Skeletal muscle satellite cell (primary cell): ENCODE measurements around the gene SAT1. TPM values are rescaled to one million over a fixed set of nuclear protein-coding genes. Genes with fewer than 3 reads are reported as not detected.
"Not testable (repeated sequence)": the region's sequence is repeated elsewhere in the genome, so short reads cannot be mapped to it uniquely, and the experiment has no call there.

Experiments
- H3K27me3 ChIP-seq: 2 replicates; pipeline ENCODE4 v1.7.0; 2013; ENCODE audit warnings: low read length; ENCODE audit not compliant: control insufficient read depth, insufficient read depth
- H3K36me3 ChIP-seq: 2 replicates; pipeline ENCODE4 v1.7.0; 2013; ENCODE audit warnings: mild to moderate bottlenecking, control low read depth, low read length; ENCODE audit not compliant: insufficient read depth
- H3K4me1 ChIP-seq: 2 replicates; pipeline ENCODE4 v1.7.0; 2013; ENCODE audit warnings: low read length; ENCODE audit not compliant: control insufficient read depth, insufficient read depth
- H3K4me2 ChIP-seq: 2 replicates; pipeline ENCODE4 v1.7.0; 2013; ENCODE audit warnings: mild to moderate bottlenecking, low read length
- H3K4me3 ChIP-seq: 2 replicates; pipeline ENCODE4 v1.7.0; 2013; ENCODE audit warnings: low read length
- H3K9ac ChIP-seq: 2 replicates; pipeline ENCODE4 v1.7.0; 2013; ENCODE audit warnings: mild to moderate bottlenecking, low read depth, low read length, moderate library complexity
- H3K9me3 ChIP-seq: replicated peaks from 2 replicates; pipeline ENCODE4 v1.7.0; 2013; ENCODE audit warnings: mild to moderate bottlenecking, control low read depth, low read length
- total RNA-seq: library from RNA; depleted of rRNA; stranded (reverse); fragments of >200 nt; gene quantifications from 2 replicates; pipeline ENCODE4 v1.2.3, GENCODE V29; 2012; rRNA removed

Gene SAT1
- 122 and 238 TPM in 2 replicates for total RNA-seq

DNA sequence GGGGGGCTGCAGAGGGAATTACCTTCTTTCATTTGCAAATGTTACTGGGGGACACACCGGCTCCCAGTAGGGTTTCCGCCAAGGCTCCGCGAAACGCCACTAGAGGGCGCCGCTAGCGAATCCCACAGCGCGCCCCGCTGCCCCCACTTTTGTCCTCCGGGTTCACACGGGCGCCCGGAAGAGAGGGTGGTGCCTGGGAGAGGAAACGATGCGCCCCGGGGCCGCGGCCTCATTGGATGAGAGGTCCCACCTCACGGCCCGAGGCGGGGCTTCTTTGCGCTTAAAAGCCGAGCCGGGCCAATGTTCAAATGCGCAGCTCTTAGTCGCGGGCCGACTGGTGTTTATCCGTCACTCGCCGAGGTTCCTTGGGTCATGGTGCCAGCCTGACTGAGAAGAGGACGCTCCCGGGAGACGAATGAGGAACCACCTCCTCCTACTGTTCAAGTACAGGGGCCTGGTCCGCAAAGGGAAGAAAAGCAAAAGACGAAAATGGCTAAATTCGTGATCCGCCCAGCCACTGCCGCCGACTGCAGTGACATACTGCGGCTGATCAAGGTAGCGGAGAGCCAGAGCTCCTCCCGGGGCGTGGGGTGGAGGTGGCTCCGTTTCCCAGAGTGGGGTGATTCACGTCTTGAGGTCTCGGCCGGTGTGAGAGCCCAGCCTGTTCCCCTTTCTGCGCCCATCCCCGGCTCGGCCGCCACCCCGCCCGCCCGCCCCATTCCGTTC is at the start of gene SAT1:
TSS of gene SAT1 (plus strand) at position 311 of the 726 bp plus-strand sequence. CDS start at position 490, 179 bp downstream.
- Histone ChIP-seq H3K4me2 (peak within 1 kb of the TSS; percentile 81), H3K9ac (peak within 1 kb of the TSS; percentile 93), H3K4me1 (peaks cover 21% of the 10 kb centered on the region), H3K9me3 (no peaks in the 10 kb centered on the region), H3K36me3 (peaks cover 15% of the 10 kb centered on the region), H3K27me3 (no peaks in the 10 kb centered on the region), H3K4me3 (peak within 1 kb of the TSS; percentile 91)

GRCh38 chrX:23736030-23736429 is 46.9 kb upstream of the SAT1 start:
- H3K27me3 ChIP-seq: no peaks in the 10 kb centered on the region
- no peak overlapping the region for H3K4me3 ChIP-seq
- peaks cover 2% of the 10 kb centered on the region for H3K4me1 ChIP-seq
- H3K4me2 ChIP-seq: no peak overlapping the region
- no peak overlapping the region for H3K9ac ChIP-seq
- peaks cover 16% of the 10 kb centered on the region for H3K36me3 ChIP-seq
- no peaks in the 10 kb centered on the region for H3K9me3 ChIP-seq

DNA sequence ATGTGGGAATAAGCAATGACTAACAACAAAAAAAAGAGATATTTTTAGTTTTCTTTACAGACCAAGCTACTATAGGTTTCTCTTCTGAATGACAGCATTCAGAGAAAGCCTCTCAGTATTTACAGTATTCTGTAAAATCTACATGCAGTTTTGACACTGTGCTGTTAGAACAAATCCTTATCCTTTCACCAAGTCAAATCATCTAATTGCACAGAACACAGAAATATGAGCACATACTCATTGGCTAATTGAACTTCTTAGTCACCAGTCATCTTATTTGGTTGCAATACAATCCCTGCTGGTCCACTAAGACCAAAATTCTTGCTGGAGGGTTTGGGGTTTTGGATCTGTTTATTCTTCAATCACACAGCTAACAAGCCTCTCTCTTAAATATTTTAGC is 45.6 kb upstream of the SAT1 start:
- no peak overlapping the region for H3K4me3 ChIP-seq

DNA sequence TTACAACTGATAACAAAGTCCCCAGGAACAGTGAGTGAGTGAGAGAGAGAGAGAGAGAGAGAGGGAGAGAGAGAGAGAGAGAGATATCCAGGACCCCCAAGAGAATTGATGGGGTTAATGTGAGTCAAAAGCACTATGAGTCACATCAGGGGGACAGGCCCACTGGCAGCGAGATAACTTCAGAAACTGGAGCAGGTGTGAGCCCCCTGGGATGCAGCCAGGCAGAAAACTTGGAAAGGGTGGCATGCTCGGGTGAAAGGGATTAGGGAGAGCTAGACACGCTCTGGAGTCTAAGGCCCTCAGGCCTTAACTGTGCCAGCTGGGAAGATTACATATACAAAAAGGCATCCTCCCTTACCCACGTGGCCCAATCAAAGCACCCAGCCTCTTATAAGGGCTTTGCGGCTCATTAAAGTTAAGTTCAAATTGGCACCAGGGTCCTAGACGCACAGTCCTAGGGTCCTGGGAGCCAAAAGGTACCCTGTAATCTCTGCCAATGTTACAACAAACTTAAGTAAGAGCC is 40.7 kb upstream of the SAT1 start:
- Histone ChIP-seq H3K36me3 (no peaks in the 10 kb centered on the region), H3K9ac (peak overlapping the region; percentile 94), H3K4me3 (peak overlapping the region; percentile 84), H3K4me1 (peaks cover 2% of the 10 kb centered on the region), H3K27me3 (no peaks in the 10 kb centered on the region), H3K4me2 (peak overlapping the region; percentile 80), H3K9me3 (no peaks in the 10 kb centered on the region)

More for the DNA sequence above, 45.6 kb upstream of the SAT1 start:
- Histone ChIP-seq H3K36me3 (peaks cover 7% of the 10 kb centered on the region), H3K4me2 (no peak overlapping the region), H3K9me3 (no peaks in the 10 kb centered on the region), H3K4me1 (peaks cover 2% of the 10 kb centered on the region), H3K9ac (no peak overlapping the region), H3K27me3 (no peaks in the 10 kb centered on the region)

DNA sequence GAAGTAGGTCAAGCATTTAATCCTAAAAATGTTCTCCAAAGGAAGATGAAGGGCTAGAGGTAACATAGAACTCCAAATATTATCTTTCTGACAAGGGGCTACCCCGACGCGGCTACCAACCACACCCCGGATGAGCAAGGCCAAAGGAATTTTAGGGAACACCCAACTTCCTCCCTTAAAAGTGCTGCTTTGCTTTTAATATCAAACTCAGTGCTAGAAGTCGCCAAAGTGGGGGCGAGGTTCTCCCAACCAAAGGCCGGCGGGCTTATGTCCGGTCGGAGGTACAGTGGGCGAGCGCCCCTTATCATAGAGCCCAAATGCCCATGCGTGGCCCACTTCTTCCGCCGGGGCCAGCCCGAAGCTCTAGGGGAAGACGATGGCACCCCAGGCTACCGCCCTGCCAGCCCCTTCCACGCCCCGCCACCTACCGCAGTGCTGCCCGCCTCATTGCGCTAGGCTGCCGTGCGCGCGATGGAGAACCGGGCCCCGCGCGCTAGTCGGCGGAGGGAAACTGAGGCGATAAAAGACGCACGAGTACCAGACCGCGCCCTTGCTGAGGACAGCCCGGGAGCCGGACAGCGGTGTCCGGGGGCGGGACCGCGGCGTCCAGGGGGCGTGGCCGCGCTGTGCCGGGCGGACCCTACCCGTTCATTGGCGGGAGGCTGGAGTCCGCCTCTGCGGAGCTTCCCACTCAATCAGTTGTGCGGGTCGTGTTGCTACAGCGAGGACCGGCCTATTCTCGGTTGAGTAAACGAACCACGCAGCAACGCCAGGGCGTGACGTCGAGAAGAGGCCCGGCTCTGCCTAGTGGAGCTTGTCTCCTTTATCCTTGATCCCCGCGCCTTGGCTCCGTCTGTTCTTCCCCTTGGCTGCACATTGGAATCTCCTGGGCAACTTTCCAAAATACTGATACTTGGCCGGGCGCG is 40.0 kb upstream of the SAT1 start, which contains the start of gene ACOT9:
TSS of gene ACOT9 (minus strand) at position 580 of the 926 bp plus-strand sequence. CDS start at position 448, 132 bp downstream.
- Histone ChIP-seq H3K27me3 (no peaks in the 10 kb centered on the region), H3K9me3 (no peaks in the 10 kb centered on the region), H3K4me3 (peak within 1 kb of the TSS; percentile 84), H3K9ac (peak within 1 kb of the TSS; percentile 94), H3K4me2 (peak within 1 kb of the TSS; percentile 80), H3K4me1 (no peaks in the 10 kb centered on the region), H3K36me3 (no peaks in the 10 kb centered on the region)

- H3K4me2 ChIP-seq: peak overlapping the region; percentile 69
- not testable (repeated sequence) for H3K9me3 ChIP-seq, H3K4me1 ChIP-seq, H3K27me3 ChIP-seq, H3K36me3 ChIP-seq
- peak overlapping the region; percentile 84 for H3K4me3 ChIP-seq
- H3K9ac ChIP-seq: peak overlapping the region; percentile 94
Measured at GRCh38 chrX:23743623-23743971, 39.4 kb upstream of the SAT1 start.

GRCh38 chrX:23745786-23746185 is 37.2 kb upstream of the SAT1 start:
- no peak overlapping the region for H3K9ac ChIP-seq
- H3K9me3 ChIP-seq: no peaks in the 10 kb centered on the region
- no peaks in the 10 kb centered on the region for H3K27me3 ChIP-seq
- no peak overlapping the region for H3K4me3 ChIP-seq
- no peaks in the 10 kb centered on the region for H3K4me1 ChIP-seq
- no peaks in the 10 kb centered on the region for H3K36me3 ChIP-seq
- H3K4me2 ChIP-seq: no peak overlapping the region

DNA sequence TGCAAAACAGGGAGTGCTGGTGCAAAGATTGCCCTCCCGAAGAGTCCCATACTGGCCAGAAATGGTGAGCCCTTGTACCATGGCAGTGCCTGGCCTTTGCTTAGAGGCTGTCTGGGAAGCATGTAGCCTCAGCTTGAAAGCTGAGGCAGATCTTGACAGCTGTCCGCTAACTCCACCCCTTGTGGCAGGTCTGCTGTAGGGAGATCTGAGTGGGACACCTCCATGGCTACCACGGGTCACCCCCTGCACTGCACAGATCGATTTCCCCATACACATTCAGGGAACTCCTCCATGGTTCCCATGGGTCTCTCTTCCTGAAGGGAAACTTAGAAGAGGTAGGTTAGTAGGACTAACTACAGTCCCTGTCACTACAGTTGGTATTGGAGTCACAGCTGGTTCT is 33.8 kb upstream of the SAT1 start:
- Histone ChIP-seq H3K36me3 (no peaks in the 10 kb centered on the region), H3K9me3 (no peaks in the 10 kb centered on the region), H3K4me2 (no peak overlapping the region), H3K27me3 (no peaks in the 10 kb centered on the region), H3K4me1 (peaks cover 4% of the 10 kb centered on the region), H3K9ac (no peak overlapping the region), H3K4me3 (no peak overlapping the region)

DNA sequence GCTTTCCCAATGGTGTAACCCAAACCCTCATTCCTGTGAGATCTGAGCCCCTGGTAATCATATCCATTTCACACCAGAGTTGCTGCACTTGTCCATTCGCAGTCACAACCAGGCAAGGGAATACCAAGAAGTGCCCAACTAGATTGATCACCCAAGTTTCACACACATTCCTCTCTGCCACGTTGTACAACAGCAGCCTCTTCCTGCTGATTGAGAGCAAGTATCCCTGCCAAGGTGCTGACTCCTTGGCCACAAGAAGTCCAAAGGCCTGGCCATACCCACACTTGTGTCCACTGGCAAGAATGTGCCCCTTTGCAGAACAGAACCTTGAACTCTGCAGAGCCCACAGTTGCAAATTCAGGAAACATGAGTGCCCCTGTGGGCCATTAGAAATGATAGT is 33.4 kb upstream of the SAT1 start:
- Histone ChIP-seq H3K4me2 (no peak overlapping the region), H3K36me3 (no peaks in the 10 kb centered on the region), H3K4me1 (peaks cover 4% of the 10 kb centered on the region), H3K9ac (no peak overlapping the region), H3K4me3 (no peak overlapping the region), H3K27me3 (no peaks in the 10 kb centered on the region), H3K9me3 (no peaks in the 10 kb centered on the region)

DNA sequence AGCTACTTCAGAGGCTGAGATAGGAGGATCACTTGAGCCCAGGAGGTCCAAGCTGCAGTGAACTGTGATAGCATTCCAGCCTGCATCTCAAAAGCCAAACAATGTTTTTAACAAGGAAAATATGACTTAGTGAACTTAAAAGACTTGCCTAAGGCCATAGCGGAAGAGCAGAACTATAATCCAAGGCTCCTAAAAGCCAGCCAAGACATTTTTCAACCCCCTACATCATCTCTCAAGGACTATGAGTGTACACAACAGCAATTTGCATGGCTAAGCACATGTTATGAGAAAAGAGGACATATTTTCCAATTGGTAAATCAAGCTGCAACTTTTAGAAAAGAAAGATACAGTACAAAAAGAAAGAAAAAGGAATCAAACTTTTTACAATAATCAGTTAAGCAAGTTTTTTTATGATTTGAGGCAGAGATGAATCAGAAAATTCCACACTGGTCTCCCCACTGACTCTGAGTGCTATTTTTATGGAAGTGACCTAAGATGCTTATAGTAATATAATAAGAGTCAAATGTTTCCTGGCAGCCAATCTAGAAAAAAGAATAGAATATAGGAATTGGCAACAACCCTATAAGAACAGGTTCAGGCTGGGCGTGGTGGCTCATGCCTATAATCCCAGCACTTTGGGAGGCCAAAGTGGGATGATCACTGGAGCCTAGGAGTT is 30.1 kb upstream of the SAT1 start:
- Histone ChIP-seq H3K4me2 (peak overlapping the region; percentile 10), H3K27me3 (no peaks in the 10 kb centered on the region), H3K9ac (peak overlapping the region; percentile 36), H3K4me1 (peaks cover 4% of the 10 kb centered on the region), H3K36me3 (no peaks in the 10 kb centered on the region), H3K4me3 (no peak overlapping the region), H3K9me3 (no peaks in the 10 kb centered on the region)

- H3K4me2 ChIP-seq: no peak overlapping the region
- H3K36me3 ChIP-seq: no peaks in the 10 kb centered on the region
- H3K9ac ChIP-seq: no peak overlapping the region
- no peak overlapping the region for H3K4me3 ChIP-seq
- no peaks in the 10 kb centered on the region for H3K9me3 ChIP-seq
- H3K27me3 ChIP-seq: no peaks in the 10 kb centered on the region
- H3K4me1 ChIP-seq: peaks cover 4% of the 10 kb centered on the region
Measured at GRCh38 chrX:23754664-23755063, 28.3 kb upstream of the SAT1 start.
